GM18907 (cell line): ENCODE measurements around the gene UBE2E2.
A peak's percentile ranks its signal among the peaks of the same experiment; 100 is the strongest.

Experiments
- ATAC-seq: cut with Tn5 transposase; IDR thresholded peaks from one replicate; pipeline ENCODE4 v1.9.1; 2021; ENCODE audit warnings: mild to moderate bottlenecking, moderate library complexity; ENCODE audit not compliant: unreplicated experiment

UBE2E2 gene

DNA sequence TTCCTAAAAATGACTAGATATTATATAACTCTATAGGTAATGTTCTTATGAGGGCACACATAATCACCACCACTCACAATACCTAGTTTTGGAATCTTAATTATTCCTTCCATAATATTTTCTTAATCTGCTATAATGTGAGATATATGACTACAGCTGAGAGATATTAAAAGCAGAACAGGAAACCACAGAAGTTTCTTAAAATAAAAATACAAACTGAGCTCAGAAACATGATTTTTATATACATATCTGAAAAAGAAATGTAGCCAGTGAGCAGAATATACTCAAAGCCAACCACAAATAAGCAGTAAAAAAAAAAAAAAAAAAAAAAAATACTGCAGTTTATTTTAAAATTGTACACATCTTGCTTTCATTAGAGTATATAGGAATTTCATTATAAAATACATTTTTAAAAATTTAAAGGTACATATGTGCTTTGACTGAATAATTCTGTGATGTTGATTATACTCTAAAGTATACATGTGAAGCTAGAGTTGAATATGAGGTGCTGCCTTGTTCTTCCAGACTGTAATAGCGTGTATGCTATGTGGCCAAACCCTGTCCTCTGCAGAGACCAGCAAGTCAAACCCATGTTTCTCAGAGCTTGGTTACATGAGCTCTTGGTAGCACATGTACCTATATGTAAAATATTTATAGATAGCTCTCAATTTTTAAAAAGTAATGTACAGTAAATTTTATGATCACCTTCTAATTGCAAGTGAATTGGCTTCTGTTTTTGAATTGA lies 175.0 kb downstream of the UBE2E2 start:
- ATAC-seq: no peak

DNA sequence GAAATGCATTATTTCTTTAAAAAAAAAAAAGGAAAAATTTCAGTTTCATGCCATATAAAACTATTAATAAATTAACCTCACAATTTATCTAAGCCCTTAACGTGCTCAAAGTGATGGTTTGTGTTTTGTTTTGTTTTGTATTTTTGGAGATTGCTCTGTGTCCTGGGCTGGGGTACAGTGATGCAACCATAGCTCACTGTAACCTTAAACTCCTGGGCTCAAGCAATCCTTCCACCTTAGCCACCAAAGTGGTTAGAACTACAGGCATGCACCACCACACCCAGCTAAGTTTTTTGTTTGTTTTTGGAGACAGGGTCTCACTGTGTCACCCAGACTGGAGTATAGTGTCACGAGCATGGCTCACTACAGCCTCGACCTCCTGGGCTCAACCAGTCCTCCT lies 180.7 kb downstream of the UBE2E2 start:
- no peak for ATAC-seq

DNA sequence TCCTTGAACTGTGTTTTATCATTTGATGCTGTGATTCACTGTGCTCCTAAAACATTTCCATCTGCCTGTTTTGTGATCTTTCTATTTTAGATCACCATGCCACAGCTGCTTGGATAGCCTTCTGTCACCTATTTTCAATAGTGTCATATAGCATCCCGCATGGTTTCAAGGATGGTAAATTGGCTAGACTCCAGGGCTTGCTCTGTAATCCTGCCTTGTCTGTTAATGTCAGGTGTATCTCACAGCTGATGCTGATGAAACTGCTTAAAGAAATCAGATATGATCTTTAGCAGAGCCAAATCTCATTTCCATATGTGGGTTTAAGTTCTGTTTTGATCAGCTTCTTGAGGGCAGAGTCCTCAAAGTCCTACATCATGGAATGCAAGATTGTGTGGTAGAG lies 182.2 kb downstream of the UBE2E2 start:
- ATAC-seq: no peak

DNA sequence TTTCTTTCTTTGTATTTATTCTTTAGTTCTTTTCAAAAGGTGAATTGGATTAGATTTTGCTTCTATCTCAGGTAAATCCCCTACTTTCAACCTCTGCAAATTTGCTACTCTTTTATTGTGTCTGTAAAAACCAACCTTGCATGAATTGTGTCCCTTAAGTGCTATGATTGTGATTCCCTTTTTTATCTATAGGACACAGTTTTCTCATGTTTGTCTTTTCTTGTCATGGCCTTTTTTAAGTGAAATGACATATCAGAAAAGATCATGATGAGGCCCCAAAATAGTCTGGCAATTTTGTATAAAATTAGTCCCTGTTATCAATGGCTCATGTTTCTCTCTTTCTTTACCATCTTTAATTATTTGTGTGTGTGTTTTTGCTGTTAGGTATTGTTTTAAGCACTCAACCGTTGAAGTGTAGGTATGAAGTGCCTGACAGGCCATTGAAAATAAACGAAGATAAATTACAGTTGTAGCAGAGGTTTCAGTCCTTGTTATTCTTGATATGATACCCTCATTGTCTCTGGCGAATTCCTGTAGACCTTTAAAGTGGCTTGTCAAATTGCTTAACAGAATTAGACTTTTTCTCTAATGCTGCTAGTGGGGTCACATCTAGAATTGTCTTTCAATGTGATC lies 184.3 kb downstream of the UBE2E2 start:
- no peak for ATAC-seq

- ATAC-seq: no peak
These were observed 186.0 kb downstream of the UBE2E2 start for GRCh38 chr3:23389089-23389488.

DNA sequence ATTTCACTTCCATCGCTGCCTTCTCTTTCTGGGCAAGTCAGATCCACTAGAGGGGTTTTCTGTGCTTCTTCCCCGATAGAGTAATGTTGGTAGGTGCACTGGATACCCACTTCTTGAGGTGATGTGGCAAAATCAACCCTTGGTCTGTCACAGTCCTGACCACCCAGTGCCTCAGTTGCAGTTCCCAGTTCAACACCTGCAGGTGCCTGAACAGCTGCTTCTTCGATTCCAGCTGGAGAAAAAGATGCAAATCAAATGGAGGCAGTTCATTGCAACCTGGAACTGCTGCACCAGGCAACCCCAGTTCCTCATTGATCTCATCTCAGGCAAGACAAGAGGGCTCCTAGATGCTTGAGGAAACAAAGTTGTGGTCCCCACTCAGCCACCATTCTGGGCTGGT lies 186.6 kb downstream of the UBE2E2 start:
- peak; percentile 51 for ATAC-seq

DNA sequence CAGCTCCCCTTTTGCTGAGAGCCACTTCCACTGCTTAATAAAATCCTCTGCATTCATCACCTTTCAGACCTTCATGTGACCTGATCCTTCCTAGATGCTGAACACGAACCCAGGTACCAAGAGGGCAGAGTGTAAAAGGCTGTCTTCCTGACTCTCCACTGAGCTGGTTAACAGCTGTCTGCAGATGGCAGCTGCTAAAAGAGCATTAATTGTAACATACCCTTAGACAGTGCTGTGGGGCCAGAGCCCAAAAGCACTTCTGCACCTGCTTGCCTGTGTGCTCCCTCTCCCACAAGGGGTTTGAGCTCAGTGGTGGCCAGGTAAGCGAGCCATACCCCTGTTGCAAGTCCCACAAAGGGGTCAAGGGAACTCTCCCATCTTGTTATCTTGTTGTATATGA lies 187.3 kb downstream of the UBE2E2 start:
- ATAC-seq: no peak

DNA sequence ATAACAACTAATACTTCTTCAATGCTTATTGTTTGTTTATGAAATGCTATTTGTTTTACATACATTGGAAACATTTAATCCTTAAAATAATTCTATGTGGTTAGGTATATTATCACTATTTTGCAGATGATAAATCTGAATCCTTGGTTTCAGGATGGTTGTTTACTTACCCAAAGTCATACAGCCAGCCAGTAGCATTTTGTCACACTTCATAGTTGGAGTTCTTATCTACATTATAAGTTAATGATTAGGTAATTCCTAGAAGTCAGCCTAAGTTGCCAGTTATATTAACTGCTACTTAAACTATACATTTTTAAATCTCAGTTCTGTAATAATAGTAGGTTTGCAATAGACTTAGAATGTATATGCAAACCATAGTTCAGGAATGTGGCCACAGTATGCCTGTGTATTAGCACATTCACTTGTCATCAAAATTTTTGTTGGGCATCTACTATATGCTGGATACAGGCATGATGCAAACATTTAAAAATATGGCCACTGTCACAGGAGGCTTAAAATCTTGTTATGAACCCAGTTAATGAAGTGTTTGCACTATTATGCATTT lies 187.9 kb downstream of the UBE2E2 start:
- no peak for ATAC-seq

DNA sequence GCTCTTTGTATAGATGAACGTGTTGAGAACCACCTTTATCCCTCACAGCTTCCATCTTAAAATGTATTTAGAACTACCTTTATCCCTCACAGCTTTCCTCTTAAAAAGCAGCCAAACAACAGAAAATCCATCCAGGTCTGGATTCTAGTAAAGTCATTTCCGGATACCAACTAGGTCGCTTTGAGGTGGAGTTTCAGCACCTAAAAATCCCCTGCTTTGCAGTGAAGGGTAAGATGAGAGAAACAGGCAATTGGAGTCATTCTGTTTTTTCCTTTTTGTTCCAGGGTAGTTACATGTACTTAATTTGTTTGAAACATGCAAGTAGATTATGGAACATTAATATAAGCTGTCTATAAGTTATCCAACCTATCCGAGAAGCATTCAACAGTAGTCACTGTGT lies 192.0 kb downstream of the UBE2E2 start:
- no peak for ATAC-seq

DNA sequence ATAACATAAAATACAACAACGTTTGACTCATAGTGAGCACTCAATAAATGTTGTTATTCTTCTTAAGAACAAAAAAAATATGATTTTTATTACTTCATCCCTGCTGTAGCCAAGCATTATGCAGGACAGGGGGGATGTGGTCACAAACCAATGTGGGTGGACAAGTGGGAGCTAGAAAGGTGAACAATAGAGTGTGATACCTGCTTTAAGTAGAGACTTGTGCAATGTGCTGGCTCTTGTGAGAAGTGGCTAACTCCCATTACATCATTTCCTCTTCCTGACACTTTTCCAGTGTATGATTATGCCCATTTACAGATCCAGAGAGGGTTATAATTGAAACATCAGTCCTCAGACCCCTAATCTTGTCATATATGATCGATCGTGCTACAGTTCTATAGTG lies 193.6 kb downstream of the UBE2E2 start:
- no peak for ATAC-seq

DNA sequence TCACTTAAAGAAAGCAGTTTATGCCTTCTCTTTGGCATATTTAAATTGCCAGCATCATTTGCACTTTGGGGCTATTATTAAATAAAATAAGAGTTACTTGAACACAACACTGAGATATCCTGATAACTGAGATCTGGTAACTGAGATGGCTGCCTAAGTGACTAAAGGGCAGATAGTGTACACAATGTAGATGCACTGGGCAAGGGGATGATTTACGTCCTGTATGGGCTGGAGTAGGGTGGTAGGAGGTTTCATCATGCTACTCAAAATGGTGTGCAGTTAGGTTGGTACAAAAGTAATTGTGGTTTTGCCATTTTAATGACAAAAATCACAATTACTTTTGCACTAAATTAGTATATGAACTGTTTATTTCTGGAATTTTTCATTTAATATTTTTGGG lies 196.1 kb downstream of the UBE2E2 start:
- no peak for ATAC-seq

GRCh38 chr3:23402728-23403492 lies 199.8 kb downstream of the UBE2E2 start:
- ATAC-seq: no peak

- peak; percentile 37 for ATAC-seq
These were observed 201.1 kb downstream of the UBE2E2 start for GRCh38 chr3:23404246-23404645.

DNA sequence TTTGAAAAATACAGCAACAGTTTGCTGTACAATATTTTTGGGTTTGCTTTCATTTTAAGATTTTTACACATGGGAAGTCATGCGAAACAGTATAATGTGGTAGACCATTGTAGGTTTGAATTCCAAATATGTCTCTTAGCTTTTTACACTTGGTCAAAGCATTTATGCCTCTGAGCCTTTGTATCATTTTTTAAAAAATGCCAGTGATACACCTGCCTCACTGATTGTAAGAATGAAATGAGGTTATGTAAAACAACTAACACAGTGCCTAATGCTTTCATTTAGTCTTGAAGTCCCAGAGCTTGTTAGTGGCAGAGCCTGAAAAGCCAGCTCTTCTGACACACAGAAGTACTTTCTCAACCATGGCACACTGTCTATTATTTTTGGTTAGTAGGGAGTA lies 202.0 kb downstream of the UBE2E2 start:
- ATAC-seq: peak; percentile 57

- ATAC-seq: no peak
These were observed 203.5 kb downstream of the UBE2E2 start for GRCh38 chr3:23406601-23407000.

GRCh38 chr3:23418026-23418425 lies 214.9 kb downstream of the UBE2E2 start:
- no peak for ATAC-seq

GRCh38 chr3:23421811-23422516 lies 218.8 kb downstream of the UBE2E2 start:
- peak; percentile 37 for ATAC-seq

DNA sequence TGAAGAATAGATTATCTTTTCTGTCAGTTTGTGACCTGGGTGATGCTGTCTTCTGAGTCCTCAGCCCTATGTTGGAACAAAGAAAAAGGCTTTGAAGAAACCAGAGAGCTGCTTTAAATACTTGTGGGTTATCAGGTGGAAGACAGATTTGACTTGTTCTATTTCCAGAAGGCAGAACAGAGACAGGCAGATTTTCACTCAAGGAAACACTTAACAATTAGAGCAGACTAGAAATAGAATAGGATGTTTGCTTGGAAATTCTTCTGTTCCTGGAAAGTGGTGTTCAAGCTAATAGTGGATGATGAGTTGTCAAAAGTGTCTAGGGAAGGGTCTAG lies 219.4 kb downstream of the UBE2E2 start:
- ATAC-seq: peak; percentile 80

- ATAC-seq: no peak
These were observed 222.3 kb downstream of the UBE2E2 start for GRCh38 chr3:23425410-23425809.

DNA sequence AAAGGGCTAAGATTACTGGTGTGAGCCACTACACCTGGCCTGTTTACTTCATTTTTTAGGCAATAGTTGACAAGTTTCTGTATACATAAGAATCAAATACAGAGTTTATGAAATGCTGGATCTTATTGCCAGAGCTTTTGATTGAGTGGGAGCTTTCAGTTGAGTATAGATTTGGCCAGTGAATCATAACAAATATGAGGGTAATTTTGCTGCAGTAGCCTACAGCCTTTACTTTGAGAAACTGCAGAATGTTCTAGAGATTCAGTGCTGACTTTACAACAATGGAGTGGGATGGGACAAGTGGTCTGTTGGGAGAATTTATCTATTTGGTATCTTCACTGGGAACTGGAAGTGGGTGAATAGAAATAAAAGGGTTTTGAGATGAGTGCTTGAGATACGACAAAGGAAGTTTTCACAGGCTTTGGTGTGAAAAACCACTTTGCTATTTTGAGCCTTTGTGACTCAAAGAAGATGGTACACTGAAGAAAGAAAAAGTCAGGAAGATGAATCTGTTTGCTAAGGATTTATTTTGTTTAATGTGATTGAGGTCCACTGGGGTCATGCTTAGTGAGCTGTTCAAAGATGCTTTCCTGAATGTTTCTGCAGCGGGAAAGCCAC lies 227.8 kb downstream of the UBE2E2 start:
- ATAC-seq: no peak

DNA sequence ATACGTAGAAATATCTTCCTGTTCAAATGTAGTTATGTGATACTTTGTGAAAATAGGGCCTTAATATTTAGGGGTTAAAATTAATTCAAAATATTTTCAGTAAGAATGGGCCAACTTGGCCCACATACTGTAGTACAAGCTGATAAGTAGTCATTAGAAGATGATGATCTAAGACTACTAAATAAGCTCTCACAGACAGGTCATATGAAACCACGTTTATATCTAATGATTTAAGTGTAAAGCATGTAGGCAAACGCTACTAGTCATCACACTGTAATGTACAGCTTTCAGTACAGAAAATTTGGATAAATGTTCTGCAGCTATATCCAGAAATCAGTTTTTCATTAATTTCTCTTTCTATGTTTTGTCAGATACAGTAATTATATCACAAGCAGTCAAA lies 228.6 kb downstream of the UBE2E2 start:
- no peak for ATAC-seq
